Measurements from ENCODE around the gene UCP2. TPM values are rescaled to one million over a fixed set of nuclear protein-coding genes. Genes with fewer than 3 reads are reported as not detected.

The UCP2 gene
- total RNA-seq, 1 experiment from 2014 or later: 28.8 TPM

GRCh38 chr11:74015919-74016684 lies 33.5 kb upstream of the UCP2 start:
- Histone ChIP-seq H3K9me3 (replicated peaks) (no peaks in the 10 kb centered on the region), H3K4me3 (no peak overlapping the region), H3K4me1 (no peaks in the 10 kb centered on the region), H3K36me3 (peaks cover 7% of the 10 kb centered on the region; the same call in 1 of the 2 replicates), H3K27me3 (no peaks in the 10 kb centered on the region), H3K27ac (no peak overlapping the region)
- DNase-seq: no peak

- no peaks in the 10 kb centered on the region for H3K27me3 ChIP-seq
- H3K4me1 ChIP-seq: no peaks in the 10 kb centered on the region
- H3K36me3 ChIP-seq: peaks cover 7% of the 10 kb centered on the region; the same call in 1 of the 2 replicates
- no peaks in the 10 kb centered on the region for H3K9me3 ChIP-seq (replicated peaks)
- H3K27ac ChIP-seq: no peak overlapping the region
- DNase-seq: no peak
- H3K4me3 ChIP-seq: no peak overlapping the region
Observed at GRCh38 chr11:74014880-74015279, 32.2 kb upstream of the UCP2 start.

- Histone ChIP-seq H3K36me3 (peaks cover 7% of the 10 kb centered on the region; the same call in 1 of the 2 replicates), H3K9me3 (replicated peaks) (no peaks in the 10 kb centered on the region), H3K27ac (no peak overlapping the region), H3K4me3 (no peak overlapping the region), H3K4me1 (peaks cover 5% of the 10 kb centered on the region; the same call in 1 of the 2 replicates), H3K27me3 (no peaks in the 10 kb centered on the region)
- DNase-seq: no peak
Observed at GRCh38 chr11:74013141-74013540, 30.5 kb upstream of the UCP2 start.

GRCh38 chr11:74012074-74012809 lies 29.6 kb upstream of the UCP2 start:
- DNase-seq: no peak
- H3K4me3 ChIP-seq: no peak overlapping the region
- H3K4me1 ChIP-seq: peaks cover 5% of the 10 kb centered on the region; the same call in 1 of the 2 replicates
- H3K27me3 ChIP-seq: no peaks in the 10 kb centered on the region
- H3K27ac ChIP-seq: no peak overlapping the region
- no peaks in the 10 kb centered on the region for H3K9me3 ChIP-seq (replicated peaks)
- peaks cover 4% of the 10 kb centered on the region; the same call in 1 of the 2 replicates for H3K36me3 ChIP-seq

GRCh38 chr11:74011360-74012073 lies 28.9 kb upstream of the UCP2 start:
- no peak for DNase-seq
- Histone ChIP-seq H3K4me3 (no peak overlapping the region), H3K27me3 (no peaks in the 10 kb centered on the region), H3K36me3 (peaks cover 3% of the 10 kb centered on the region; the same call in 1 of the 2 replicates), H3K4me1 (peaks cover 5% of the 10 kb centered on the region; the same call in 1 of the 2 replicates), H3K27ac (no peak overlapping the region), H3K9me3 (replicated peaks) (no peaks in the 10 kb centered on the region)

GRCh38 chr11:74010306-74011300 lies 28.0 kb upstream of the UCP2 start:
- H3K27me3 ChIP-seq: no peaks in the 10 kb centered on the region
- peaks cover 5% of the 10 kb centered on the region; the same call in 1 of the 2 replicates for H3K4me1 ChIP-seq
- H3K27ac ChIP-seq: no peak overlapping the region
- H3K9me3 ChIP-seq (replicated peaks): no peaks in the 10 kb centered on the region
- no peak for DNase-seq
- H3K4me3 ChIP-seq: no peak overlapping the region
- peaks cover 3% of the 10 kb centered on the region; the same call in 1 of the 2 replicates for H3K36me3 ChIP-seq

GRCh38 chr11:74009675-74010305 lies 27.1 kb upstream of the UCP2 start:
- no peak for DNase-seq
- peaks cover 3% of the 10 kb centered on the region; the same call in 1 of the 2 replicates for H3K36me3 ChIP-seq
- H3K4me3 ChIP-seq: no peak overlapping the region
- H3K27ac ChIP-seq: no peak overlapping the region
- H3K4me1 ChIP-seq: peaks cover 5% of the 10 kb centered on the region; the same call in 1 of the 2 replicates
- no peaks in the 10 kb centered on the region for H3K9me3 ChIP-seq (replicated peaks)
- H3K27me3 ChIP-seq: no peaks in the 10 kb centered on the region

GRCh38 chr11:74009230-74009547 lies 26.5 kb upstream of the UCP2 start:
- Histone ChIP-seq H3K27me3 (no peaks in the 10 kb centered on the region), H3K9me3 (replicated peaks) (no peaks in the 10 kb centered on the region), H3K4me1 (peaks cover 5% of the 10 kb centered on the region; the same call in 1 of the 2 replicates), H3K36me3 (peaks cover 3% of the 10 kb centered on the region; the same call in 1 of the 2 replicates), H3K4me3 (no peak overlapping the region), H3K27ac (no peak overlapping the region)
- no peak for DNase-seq

- H3K9me3 ChIP-seq (replicated peaks): no peaks in the 10 kb centered on the region
- DNase-seq: peak in 1 of 2 experiments; percentile 24
- no peak within 1 kb of the TSS for H3K4me3 ChIP-seq
- peaks cover 5% of the 10 kb centered on the region; the same call in 1 of the 2 replicates for H3K4me1 ChIP-seq
- H3K27ac ChIP-seq: no peak within 1 kb of the TSS
- peaks cover 3% of the 10 kb centered on the region; the same call in 1 of the 2 replicates for H3K36me3 ChIP-seq
- H3K27me3 ChIP-seq: no peaks in the 10 kb centered on the region
Observed at GRCh38 chr11:74008373-74009229, 26.0 kb upstream of the UCP2 start, which contains the start of gene UCP3. TSS of gene UCP3 (minus strand) at chr11:74009085. CDS start at chr11:74007042, 2,043 bp downstream.

- Histone ChIP-seq H3K9me3 (replicated peaks) (no peaks in the 10 kb centered on the region), H3K4me1 (peaks cover 5% of the 10 kb centered on the region; the same call in 1 of the 2 replicates), H3K27me3 (no peaks in the 10 kb centered on the region), H3K27ac (no peak overlapping the region), H3K4me3 (no peak overlapping the region), H3K36me3 (peaks cover 5% of the 10 kb centered on the region; the same call in 1 of the 2 replicates)
- no peak for DNase-seq
Observed at GRCh38 chr11:74007691-74008372, 25.2 kb upstream of the UCP2 start.

- Histone ChIP-seq H3K27ac (no peak overlapping the region), H3K4me3 (no peak overlapping the region), H3K9me3 (replicated peaks) (no peaks in the 10 kb centered on the region), H3K4me1 (peaks cover 5% of the 10 kb centered on the region; the same call in 1 of the 2 replicates), H3K36me3 (peaks cover 4% of the 10 kb centered on the region; the same call in 1 of the 2 replicates), H3K27me3 (no peaks in the 10 kb centered on the region)
- DNase-seq: no peak
Observed at GRCh38 chr11:74006743-74007304, 24.2 kb upstream of the UCP2 start.

Measured in SJCRH30 (cell line).